ENCODE measurements around the gene WDR41.
"Not testable (repeated sequence)": the region's sequence is repeated elsewhere in the genome, so short reads cannot be mapped to it uniquely, and the experiment has no call there.

WDR41 gene

DNA sequence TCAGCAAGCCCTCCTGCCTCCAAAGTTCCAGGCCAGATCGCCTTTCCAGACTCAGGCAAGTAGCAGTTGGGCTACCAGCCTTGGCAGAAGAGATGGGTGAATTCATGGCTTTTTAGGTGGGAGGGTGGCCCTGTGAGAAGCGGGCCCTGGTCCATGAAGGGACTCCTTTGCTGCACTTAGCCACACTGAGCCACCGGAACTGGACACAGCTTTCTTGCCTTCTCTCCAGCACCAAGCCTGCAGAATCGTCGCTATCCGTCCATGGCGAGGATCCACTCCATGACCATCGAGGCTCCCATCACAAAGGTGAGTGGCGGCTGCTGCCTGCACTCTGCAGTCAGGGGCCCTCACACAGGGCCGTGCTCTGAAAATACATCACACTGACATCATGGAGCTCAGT is 85.0 kb downstream of the WDR41 start:
- DNase-seq = no peak

DNA sequence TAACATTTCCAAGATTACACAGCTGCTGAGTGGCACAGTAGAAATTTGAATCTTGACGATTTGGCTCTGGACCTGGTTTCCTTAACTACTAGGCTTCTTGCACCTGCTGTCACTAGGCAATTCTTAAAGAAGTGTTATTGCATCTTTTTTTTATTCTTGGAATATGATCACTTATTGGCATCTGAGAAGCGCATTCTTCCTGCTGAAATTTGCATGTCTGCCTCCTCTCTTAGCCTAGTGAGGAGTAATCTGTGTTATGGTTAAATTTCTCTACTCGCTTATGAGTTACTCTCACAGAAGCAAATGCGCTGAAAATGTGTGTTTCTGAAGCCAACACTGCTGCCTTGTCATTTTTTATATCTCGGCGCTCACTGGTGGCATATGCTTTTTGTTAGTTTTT is 89.3 kb downstream of the WDR41 start:
- no peak overlapping the region for H3K27ac Mint-ChIP-seq
- H3K36me3 Mint-ChIP-seq = no peaks in the 10 kb centered on the region
- no peaks in the 10 kb centered on the region for H3K4me1 Mint-ChIP-seq
- peaks cover 22% of the 10 kb centered on the region for H3K27me3 Mint-ChIP-seq
- CTCF ChIA-PET = no interaction called here
- no peak for DNase-seq
- H3K9me3 Mint-ChIP-seq = no peaks in the 10 kb centered on the region
- H3K4me3 Mint-ChIP-seq = no peak overlapping the region

More for the DNA sequence above, 85.0 kb downstream of the WDR41 start:
- Mint-ChIP-seq H3K27me3 (peaks cover 24% of the 10 kb centered on the region), H3K36me3 (no peaks in the 10 kb centered on the region), H3K4me1 (peaks cover 4% of the 10 kb centered on the region), H3K4me3 (no peak overlapping the region), H3K27ac (no peak overlapping the region), H3K9me3 (no peaks in the 10 kb centered on the region)
- CTCF ChIA-PET = no interaction called here

DNA sequence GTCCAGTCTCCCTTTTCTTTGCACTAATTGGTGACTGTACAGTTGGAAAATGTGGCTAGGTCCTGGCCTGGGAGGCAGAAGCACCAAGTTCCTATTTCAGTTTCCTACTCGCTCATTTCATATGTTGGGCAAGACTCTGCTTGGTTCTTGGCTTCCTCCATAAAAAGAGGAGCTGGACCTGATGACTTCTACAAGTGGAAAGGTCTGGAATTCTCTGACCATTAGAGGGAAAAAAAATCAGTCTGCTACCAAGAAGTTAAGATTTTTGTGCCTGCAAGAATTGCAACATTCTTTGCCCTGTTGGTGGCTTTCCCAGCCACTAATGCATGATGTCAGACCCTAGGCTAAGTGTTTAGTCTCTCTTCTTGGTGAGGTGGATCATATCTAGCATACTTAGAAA is 91.5 kb downstream of the WDR41 start:
- no peaks in the 10 kb centered on the region for H3K36me3 Mint-ChIP-seq
- peaks cover 6% of the 10 kb centered on the region for H3K4me1 Mint-ChIP-seq
- peaks cover 11% of the 10 kb centered on the region for H3K27me3 Mint-ChIP-seq
- H3K9me3 Mint-ChIP-seq = no peaks in the 10 kb centered on the region
- CTCF ChIA-PET = no interaction called here
- no peak overlapping the region for H3K4me3 Mint-ChIP-seq
- no peak for DNase-seq
- H3K27ac Mint-ChIP-seq = no peak overlapping the region

DNA sequence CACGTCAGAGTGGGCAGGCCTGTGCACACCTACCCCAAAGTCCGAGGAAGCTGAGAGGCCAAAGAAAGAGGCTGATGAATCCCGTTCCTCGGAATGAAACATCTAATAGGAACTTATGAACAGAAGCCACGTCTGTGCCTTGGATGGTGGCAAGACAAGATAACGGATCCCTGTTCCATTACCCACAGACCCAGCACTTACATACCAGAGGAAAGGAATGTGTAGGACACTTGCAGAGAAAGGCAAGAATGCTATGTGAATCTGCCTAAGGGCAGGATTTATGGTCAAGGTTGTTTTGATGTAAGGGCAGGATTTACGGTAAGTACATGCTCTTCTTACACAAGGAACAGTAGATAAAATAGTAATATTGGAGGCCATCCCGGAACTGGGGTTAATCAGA is 93.2 kb downstream of the WDR41 start:
- CTCF ChIA-PET = no interaction called here
- Mint-ChIP-seq H3K36me3 (no peaks in the 10 kb centered on the region), H3K9me3 (no peaks in the 10 kb centered on the region), H3K4me3 (no peak overlapping the region), H3K27me3 (peaks cover 7% of the 10 kb centered on the region), H3K4me1 (peaks cover 6% of the 10 kb centered on the region), H3K27ac (no peak overlapping the region)
- no peak for DNase-seq

DNA sequence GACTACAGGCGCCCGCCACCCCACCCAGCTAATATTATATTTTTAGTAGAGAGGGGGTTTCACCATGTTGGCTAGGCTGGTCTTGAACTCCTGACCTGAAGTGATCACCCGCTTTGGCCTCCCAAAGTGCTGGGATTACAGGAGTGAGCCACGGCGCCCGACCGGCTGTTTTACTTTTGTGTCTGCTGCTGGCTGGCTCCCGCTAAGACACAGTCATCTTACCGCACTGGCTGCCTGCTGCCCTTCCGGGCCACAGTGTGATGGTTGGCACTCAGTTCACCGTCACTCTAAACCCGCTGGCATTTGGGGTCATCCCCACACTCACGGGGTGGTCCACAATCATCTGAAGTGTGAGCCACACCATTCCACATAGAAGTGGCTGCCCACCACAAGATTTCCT is 93.7 kb downstream of the WDR41 start:
- no peak overlapping the region for H3K4me3 Mint-ChIP-seq
- no peak for DNase-seq
- no peaks in the 10 kb centered on the region for H3K36me3 Mint-ChIP-seq
- no peak overlapping the region for H3K27ac Mint-ChIP-seq
- H3K4me1 Mint-ChIP-seq = peaks cover 6% of the 10 kb centered on the region
- H3K9me3 Mint-ChIP-seq = no peaks in the 10 kb centered on the region
- peaks cover 7% of the 10 kb centered on the region for H3K27me3 Mint-ChIP-seq
- CTCF ChIA-PET = no interaction called here

DNA sequence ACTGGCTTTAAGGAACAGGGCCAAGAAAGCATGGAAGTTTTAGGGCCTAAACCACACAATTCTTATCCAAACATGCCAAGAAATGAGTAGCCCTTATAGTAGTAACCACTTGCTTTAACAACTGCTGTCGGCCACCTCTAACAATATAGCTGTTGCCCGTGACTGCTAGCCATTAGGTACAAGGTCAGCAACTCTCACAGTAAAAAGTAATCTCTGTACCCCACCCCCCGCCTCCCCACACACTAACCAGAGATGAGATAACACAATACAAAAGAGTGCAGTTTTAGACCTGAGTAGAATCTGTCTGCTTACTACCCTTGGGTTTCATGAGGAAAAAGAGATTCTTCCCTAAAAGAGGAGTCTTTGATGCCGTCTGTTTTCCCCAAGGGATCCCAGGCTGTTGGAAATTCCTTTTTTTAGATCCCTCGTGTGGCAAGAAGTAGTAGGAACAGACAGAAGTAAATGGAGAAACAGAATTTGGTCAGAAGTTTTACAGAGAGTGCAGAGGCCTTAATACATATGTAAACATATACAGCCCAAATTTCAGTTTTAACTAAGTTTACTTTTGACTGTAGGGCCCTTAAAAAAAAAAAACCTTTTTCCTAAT is 94.3 kb downstream of the WDR41 start:
- no peaks in the 10 kb centered on the region for H3K9me3 Mint-ChIP-seq
- CTCF ChIA-PET = no interaction called here
- no peak for DNase-seq
- peaks cover 7% of the 10 kb centered on the region for H3K27me3 Mint-ChIP-seq
- no peaks in the 10 kb centered on the region for H3K36me3 Mint-ChIP-seq
- no peak overlapping the region for H3K4me3 Mint-ChIP-seq
- H3K27ac Mint-ChIP-seq = no peak overlapping the region
- peaks cover 6% of the 10 kb centered on the region for H3K4me1 Mint-ChIP-seq

DNA sequence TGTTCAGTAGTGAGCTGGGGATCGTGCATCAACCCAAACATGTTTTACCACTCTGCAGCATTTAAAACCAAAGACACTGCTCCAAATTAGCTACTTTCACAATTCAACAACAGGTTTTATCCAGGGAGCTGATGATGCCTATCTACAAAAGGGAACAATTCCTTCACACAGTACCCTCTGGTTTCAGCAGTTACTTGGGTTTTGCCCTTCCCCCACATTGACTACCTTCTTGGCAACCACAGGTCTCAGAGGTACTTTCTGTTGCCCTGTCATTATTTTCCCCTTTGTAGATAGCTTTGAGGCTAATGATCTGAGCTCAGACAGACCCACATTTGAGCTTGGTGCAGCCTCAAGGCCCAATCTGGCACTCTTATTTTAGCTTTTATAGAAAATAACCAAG is 96.1 kb downstream of the WDR41 start:
- Mint-ChIP-seq H3K27me3 (peaks cover 7% of the 10 kb centered on the region), H3K4me1 (peaks cover 6% of the 10 kb centered on the region), H3K36me3 (no peaks in the 10 kb centered on the region), H3K9me3 (no peaks in the 10 kb centered on the region), H3K27ac (no peak overlapping the region), H3K4me3 (no peak overlapping the region)
- CTCF ChIA-PET = no interaction called here
- DNase-seq = no peak

DNA sequence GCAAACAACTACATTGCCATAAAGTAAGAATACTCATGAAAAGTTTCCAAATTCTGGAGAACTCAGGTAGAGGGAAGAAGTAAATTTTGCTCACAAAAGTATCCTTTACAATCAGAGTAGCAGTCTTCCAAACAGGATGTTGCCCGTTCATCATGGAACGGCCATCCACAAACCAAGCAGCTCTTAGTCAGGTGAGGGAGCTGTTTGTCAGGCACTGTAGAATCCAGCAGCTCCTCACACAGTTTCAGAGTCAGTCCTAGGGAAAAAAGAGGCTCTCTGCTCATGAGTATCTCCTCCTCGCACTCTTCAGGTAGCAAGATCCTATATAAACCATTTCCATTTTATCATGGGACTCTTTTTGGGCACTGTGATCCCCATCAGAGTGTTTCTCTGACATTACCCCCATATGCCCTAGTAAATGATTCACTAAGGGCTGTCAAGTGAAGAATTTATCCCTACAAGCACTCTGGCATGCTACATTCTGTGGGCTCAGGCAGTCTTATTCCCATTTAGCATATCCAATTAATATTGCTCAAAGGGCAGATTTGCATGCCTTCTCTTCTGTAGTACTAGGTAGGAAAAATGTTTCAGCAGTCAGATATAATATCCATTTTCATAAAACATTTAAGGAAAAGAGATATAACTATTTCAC is 97.9 kb downstream of the WDR41 start:
- Mint-ChIP-seq H3K9me3 (peaks cover 4% of the 10 kb centered on the region), H3K4me1 (peaks cover 6% of the 10 kb centered on the region), H3K36me3 (no peaks in the 10 kb centered on the region), H3K4me3 (no peak overlapping the region), H3K27ac (no peak overlapping the region), H3K27me3 (peaks cover 3% of the 10 kb centered on the region)
- CTCF ChIA-PET = no interaction called here
- no peak for DNase-seq

DNA sequence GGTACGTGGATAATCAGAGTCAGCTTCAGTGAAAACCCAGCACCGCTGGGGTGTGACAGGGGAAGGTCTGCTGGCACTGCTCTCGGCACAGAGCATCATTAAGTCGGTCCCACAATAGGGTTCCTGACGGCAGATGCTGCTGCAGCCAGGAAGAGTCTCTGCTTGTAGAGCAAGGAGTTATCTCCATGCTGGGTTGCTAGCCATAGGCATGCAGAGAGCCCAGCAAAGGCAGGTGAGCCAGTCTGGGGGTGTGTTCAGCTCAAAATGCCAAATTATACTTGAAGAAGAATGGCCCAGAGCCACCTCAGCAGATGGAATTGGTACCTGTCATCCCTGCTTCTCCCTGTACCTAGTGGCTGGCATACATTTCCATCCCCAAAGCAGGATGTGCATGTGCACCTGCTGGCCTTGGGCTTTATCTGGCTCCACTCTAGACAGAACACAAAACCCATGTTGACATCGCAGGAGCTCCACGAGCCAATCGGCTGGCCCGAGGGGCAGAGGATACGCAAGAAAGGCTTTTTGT is 100.8 kb downstream of the WDR41 start:
- H3K27ac Mint-ChIP-seq = no peak overlapping the region
- CTCF ChIA-PET = no interaction called here
- H3K4me1 Mint-ChIP-seq = peaks cover 4% of the 10 kb centered on the region
- H3K36me3 Mint-ChIP-seq = peaks cover 2% of the 10 kb centered on the region
- peaks cover 12% of the 10 kb centered on the region for H3K9me3 Mint-ChIP-seq
- DNase-seq = no peak
- no peaks in the 10 kb centered on the region for H3K27me3 Mint-ChIP-seq
- no peak overlapping the region for H3K4me3 Mint-ChIP-seq

DNA sequence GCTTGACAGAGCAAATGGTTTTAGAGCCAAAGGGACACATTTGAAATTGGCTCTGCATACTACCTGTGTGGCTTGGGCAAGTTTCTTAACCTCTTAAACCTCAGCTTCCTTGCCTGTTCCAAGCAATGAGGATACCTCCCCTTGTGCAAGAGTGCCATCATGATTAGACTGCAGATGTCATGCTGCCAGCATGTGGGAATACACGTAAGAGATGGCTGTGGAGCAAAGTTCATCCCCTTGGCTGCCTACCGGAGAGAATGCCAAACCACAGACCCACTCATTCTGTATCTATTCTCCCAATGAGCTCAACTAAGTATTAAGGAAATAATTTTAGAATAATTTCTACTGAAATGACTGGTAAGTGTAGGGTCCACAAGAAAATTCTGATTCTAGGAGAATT is 101.3 kb downstream of the WDR41 start:
- Mint-ChIP-seq H3K9me3 (peaks cover 14% of the 10 kb centered on the region), H3K27ac (no peak overlapping the region), H3K4me1 (no peaks in the 10 kb centered on the region), H3K4me3 (no peak overlapping the region), H3K27me3 (no peaks in the 10 kb centered on the region), H3K36me3 (peaks cover 4% of the 10 kb centered on the region)
- CTCF ChIA-PET = no interaction called here
- no peak for DNase-seq

DNA sequence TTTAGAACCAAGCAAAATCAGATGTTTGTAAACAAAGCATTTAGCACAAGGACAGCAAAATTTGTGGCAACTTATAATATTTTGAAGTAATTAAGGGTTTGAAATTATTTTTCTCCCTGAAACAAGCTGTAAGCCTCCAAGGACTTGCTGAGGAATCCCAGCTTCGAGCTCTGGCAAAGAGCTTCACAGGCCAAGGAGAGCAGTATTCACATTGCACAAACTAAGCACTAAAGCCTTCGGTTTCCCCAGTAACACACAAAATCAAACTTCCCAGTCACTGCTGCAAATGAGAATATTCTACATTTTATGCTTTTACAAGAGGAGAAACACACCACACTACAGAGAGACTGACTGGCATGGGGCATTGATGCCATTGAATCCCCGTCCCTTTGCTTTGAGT is 101.9 kb downstream of the WDR41 start:
- H3K27me3 Mint-ChIP-seq = no peaks in the 10 kb centered on the region
- H3K4me3 Mint-ChIP-seq = no peak overlapping the region
- H3K4me1 Mint-ChIP-seq = no peaks in the 10 kb centered on the region
- H3K27ac Mint-ChIP-seq = no peak overlapping the region
- CTCF ChIA-PET = no interaction called here
- H3K9me3 Mint-ChIP-seq = peaks cover 14% of the 10 kb centered on the region
- peaks cover 4% of the 10 kb centered on the region for H3K36me3 Mint-ChIP-seq
- no peak for DNase-seq

DNA sequence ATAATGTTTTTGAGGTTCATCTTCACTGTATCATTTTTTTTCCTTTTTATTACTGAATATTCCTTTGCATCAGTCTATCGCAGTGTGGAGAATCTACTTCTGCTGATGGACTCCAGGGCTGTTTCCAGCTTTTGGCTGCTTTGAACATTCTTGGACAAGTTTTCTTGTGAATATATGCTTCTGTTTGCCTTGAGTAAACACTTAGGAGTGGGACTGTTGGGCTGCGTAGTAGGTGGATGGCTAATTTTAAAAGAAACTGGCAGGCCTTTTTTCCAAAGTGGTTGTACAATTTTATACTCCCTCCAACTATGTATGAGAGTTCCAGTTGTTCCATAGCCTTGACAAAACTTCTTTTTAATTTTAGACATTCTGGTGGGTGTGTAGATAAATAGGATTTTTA is 102.4 kb downstream of the WDR41 start:
- Mint-ChIP-seq H3K4me1 (no peaks in the 10 kb centered on the region), H3K27me3 (no peaks in the 10 kb centered on the region), H3K27ac (no peak overlapping the region), H3K4me3 (no peak overlapping the region), H3K9me3 (peaks cover 14% of the 10 kb centered on the region), H3K36me3 (peaks cover 4% of the 10 kb centered on the region)
- CTCF ChIA-PET = no interaction called here
- no peak for DNase-seq

DNA sequence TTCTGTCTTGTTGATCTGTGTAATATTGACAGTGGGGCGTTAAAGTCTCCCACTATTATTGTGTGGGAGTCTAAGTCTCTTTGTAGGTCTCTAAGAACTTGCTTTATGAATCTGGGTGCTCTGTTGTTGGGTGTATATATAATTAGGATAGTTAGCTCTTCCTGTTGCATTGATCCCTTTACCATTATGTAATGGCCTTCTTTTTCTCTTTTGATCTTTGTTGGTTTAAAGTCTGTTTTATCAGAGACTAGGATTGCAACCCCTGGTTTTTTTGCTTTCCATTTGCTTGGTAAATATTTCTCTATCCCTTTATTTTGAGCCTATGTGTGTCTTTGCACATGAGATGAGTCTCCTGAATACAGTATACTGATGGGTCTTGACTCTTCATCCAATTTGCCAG is 105.8 kb downstream of the WDR41 start:
- H3K4me1 Mint-ChIP-seq, H3K27ac Mint-ChIP-seq, H3K27me3 Mint-ChIP-seq, DNase-seq, H3K4me3 Mint-ChIP-seq, CTCF ChIA-PET: not testable (repeated sequence)
- H3K36me3 Mint-ChIP-seq = peaks cover 13% of the 10 kb centered on the region
- H3K9me3 Mint-ChIP-seq = peaks cover 24% of the 10 kb centered on the region

DNA sequence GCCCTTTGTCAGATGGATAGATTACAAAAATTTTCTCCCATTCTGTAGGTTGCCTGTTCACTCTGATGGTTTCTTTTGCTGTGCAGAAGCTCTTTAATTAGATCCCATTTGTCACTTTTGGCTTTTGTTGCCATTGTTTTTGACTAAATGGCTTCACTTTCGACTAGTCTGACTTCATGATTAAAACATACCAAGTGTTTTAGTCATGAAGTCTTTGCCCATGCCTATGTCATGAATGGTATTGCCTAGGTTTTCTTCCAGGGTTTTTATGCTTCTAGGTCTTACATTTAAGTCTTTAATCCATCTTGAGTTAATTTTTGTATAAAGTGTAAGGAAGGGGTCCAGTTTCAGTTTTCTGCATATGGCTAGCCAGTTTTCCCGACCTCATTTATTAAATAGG is 108.8 kb downstream of the WDR41 start:
- H3K27me3 Mint-ChIP-seq, H3K4me3 Mint-ChIP-seq, H3K27ac Mint-ChIP-seq, DNase-seq, CTCF ChIA-PET: not testable (repeated sequence)
- Mint-ChIP-seq H3K36me3 (peaks cover 16% of the 10 kb centered on the region), H3K9me3 (peaks cover 24% of the 10 kb centered on the region), H3K4me1 (peaks cover 27% of the 10 kb centered on the region)

Data from activated naive CD4-positive, alpha-beta T cell treated with anti-CD3 and anti-CD28 coated beads, Interleukin-2, amount 10 ng/mL, durations not matched to agents 7 days and 5 days (primary cell).